Neuronal stem cell (in vitro differentiated cells): ENCODE data around the gene VWF.
A peak's percentile ranks its signal among the peaks of the same experiment; 100 is the strongest.

Experiments used
- DNase-seq: peaks from one replicate; pipeline ENCODE4 v3.0.0-alpha.2; 2013; ENCODE audit warnings: low spot score
- H2AFZ ChIP-seq: one replicate; pipeline ENCODE4 v1.6.1; 2013; ENCODE audit warnings: mild to moderate bottlenecking, low read length, inconsistent platforms
- H2AK5ac ChIP-seq: 2 replicates; pipeline ENCODE4 v1.6.1; 2013; ENCODE audit warnings: low read depth, mild to moderate bottlenecking, inconsistent platforms, low read length, moderate library complexity, mixed read lengths
- H2BK120ac ChIP-seq: 2 replicates; pipeline ENCODE4 v1.6.1; 2013; ENCODE audit warnings: low read depth, mild to moderate bottlenecking, inconsistent platforms, low read length, moderate library complexity, mixed read lengths
- H2BK12ac ChIP-seq: one replicate; pipeline ENCODE4 v1.6.1; 2013; ENCODE audit warnings: low read length, inconsistent platforms
- H2BK15ac ChIP-seq: 2 replicates; pipeline ENCODE4 v1.6.1; 2013; ENCODE audit warnings: mild to moderate bottlenecking, low read length, inconsistent platforms, mixed read lengths
- H2BK5ac ChIP-seq: one replicate; pipeline ENCODE4 v1.6.1; 2013; ENCODE audit warnings: inconsistent platforms, mild to moderate bottlenecking, low read length, moderate library complexity
- H3K14ac ChIP-seq: one replicate; pipeline ENCODE4 v1.6.1; 2013; ENCODE audit warnings: low read length, inconsistent platforms
- H3K18ac ChIP-seq: 2 replicates; pipeline ENCODE4 v1.6.1; 2013; ENCODE audit warnings: low read length, inconsistent platforms
- H3K23ac ChIP-seq: 2 replicates; pipeline ENCODE4 v1.6.1; 2013; ENCODE audit warnings: low read depth, mild to moderate bottlenecking, mixed read lengths, low read length, inconsistent platforms; ENCODE audit not compliant: poor library complexity
- H3K27ac ChIP-seq: replicated peaks from 3 replicates; pipeline ENCODE4 v1.5.1; 2013; ENCODE audit warnings: low read length, inconsistent platforms
- H3K27me3 ChIP-seq, 3 experiments: 2 replicates each; pipeline ENCODE4 v1.6.1; 2013; ENCODE audit warnings: low read length in 3 of 3, mild to moderate bottlenecking in 2 of 3, inconsistent platforms in 1 of 3, low read depth in 1 of 3, mixed read lengths in 1 of 3, moderate library complexity in 1 of 3; ENCODE audit not compliant: control insufficient read depth in 3 of 3, insufficient read depth in 3 of 3
- H3K36me3 ChIP-seq, 2 donors: replicated peaks in 1 of 2; 2 replicates each; pipeline ENCODE4 v1.6.1; 2013; ENCODE audit warnings: low read length in 2 of 2; ENCODE audit not compliant: control insufficient read depth in 2 of 2, insufficient read depth in 2 of 2
- H3K4ac ChIP-seq: 2 replicates; pipeline ENCODE4 v1.6.1; 2013; ENCODE audit warnings: inconsistent platforms, mild to moderate bottlenecking, low read length, moderate library complexity
- H3K4me1 ChIP-seq, 2 donors: 1 replicate in 1 of 2; 2 replicates in 1 of 2; pipeline ENCODE4 v1.6.1; 2013; ENCODE audit warnings: low read length in 2 of 2, low read depth in 1 of 2; ENCODE audit not compliant: control insufficient read depth in 2 of 2, insufficient read depth in 1 of 2
- H3K4me2 ChIP-seq: one replicate; pipeline ENCODE4 v1.6.1; 2013; ENCODE audit warnings: mild to moderate bottlenecking, low read length, inconsistent platforms; ENCODE audit not compliant: insufficient read depth, poor library complexity, severe bottlenecking
- H3K4me3 ChIP-seq, 2 donors: 2 replicates each; pipeline ENCODE4 v1.5.1; 2013; ENCODE audit warnings: low read length in 2 of 2, mild to moderate bottlenecking in 2 of 2, inconsistent platforms in 1 of 2, moderate library complexity in 1 of 2
- H3K79me1 ChIP-seq: one replicate; pipeline ENCODE4 v1.6.1; 2013; ENCODE audit warnings: low read depth, mild to moderate bottlenecking, inconsistent platforms, low read length, moderate library complexity
- H3K9ac ChIP-seq: one replicate; pipeline ENCODE4 v1.6.1; 2013; ENCODE audit warnings: mild to moderate bottlenecking, low read depth, low read length, inconsistent platforms; ENCODE audit not compliant: poor library complexity
- H3K9me3 ChIP-seq, 2 donors: replicated peaks in 1 of 2; 2 replicates each; pipeline versions ENCODE3 to v1.6.1; 2013; ENCODE audit warnings: low read length in 2 of 2, mild to moderate bottlenecking in 2 of 2, inconsistent platforms in 1 of 2, low read depth in 1 of 2, mixed read lengths in 1 of 2, moderate library complexity in 1 of 2; ENCODE audit not compliant: control insufficient read depth in 2 of 2, insufficient read depth in 1 of 2
- H4K8ac ChIP-seq: one replicate; pipeline ENCODE4 v1.6.1; 2013; ENCODE audit warnings: low read depth, mild to moderate bottlenecking, inconsistent platforms, low read length, moderate library complexity
- H4K91ac ChIP-seq: one replicate; pipeline ENCODE4 v1.6.1; 2013; ENCODE audit warnings: low read length, low read depth, mild to moderate bottlenecking, inconsistent platforms; ENCODE audit not compliant: poor library complexity
- WGBS, 2 donors: extraction: QIAGEN DNeasy Blood & Tissue Kit; methylation state at CpG; one replicate each; pipeline ENCODE4 v1.1.7; 2013; ENCODE audit warnings: missing lambda C conversion rate in 2 of 2, mixed read lengths in 1 of 2; ENCODE audit not compliant: insufficient read length in 2 of 2, insufficient replicate concordance in 1 of 2; ENCODE audit errors: extremely low coverage in 2 of 2; 5-methylcytosine and 5-hydroxymethylcytosine counted together

VWF gene

GRCh38 chr12:5923043-5923605 lies 201.3 kb downstream of the VWF start:
- no peak overlapping the region for H2AK5ac ChIP-seq
- DNase-seq, result no peak
- H3K4me1 ChIP-seq, result peaks cover 0 to 16% of the 10 kb centered on the region in 2 donors
- H3K4me2 ChIP-seq, result no peak overlapping the region
- H3K14ac ChIP-seq, result peak overlapping the region; percentile 72
- no peak overlapping the region for H2AFZ ChIP-seq
- H3K18ac ChIP-seq, result no peak overlapping the region
- no peaks in the 10 kb centered on the region for H3K79me1 ChIP-seq
- H3K36me3 ChIP-seq, result no peaks in the 10 kb centered on the region
- H2BK15ac ChIP-seq, result no peak overlapping the region
- H3K23ac ChIP-seq, result no peak overlapping the region
- no peaks in the 10 kb centered on the region for H3K9me3 ChIP-seq
- no peak overlapping the region for H2BK120ac ChIP-seq
- H3K4ac ChIP-seq, result no peak overlapping the region
- no peak overlapping the region for H2BK12ac ChIP-seq
- no peak overlapping the region for H2BK5ac ChIP-seq
- H3K4me3 ChIP-seq, result peak overlapping the region in 1 of 2 donors; percentile 70
- no peak overlapping the region for H3K9ac ChIP-seq
- H3K27me3 ChIP-seq, result peaks cover 0 to 2% (median 0%) of the 10 kb centered on the region in 3 experiments
- WGBS, 2 donors, result no CpG with 5 or more reads among the region's 14 CpGs
- no peak overlapping the region for H4K91ac ChIP-seq
- H3K27ac ChIP-seq, result no peak overlapping the region
- H4K8ac ChIP-seq, result no peak overlapping the region

DNA sequence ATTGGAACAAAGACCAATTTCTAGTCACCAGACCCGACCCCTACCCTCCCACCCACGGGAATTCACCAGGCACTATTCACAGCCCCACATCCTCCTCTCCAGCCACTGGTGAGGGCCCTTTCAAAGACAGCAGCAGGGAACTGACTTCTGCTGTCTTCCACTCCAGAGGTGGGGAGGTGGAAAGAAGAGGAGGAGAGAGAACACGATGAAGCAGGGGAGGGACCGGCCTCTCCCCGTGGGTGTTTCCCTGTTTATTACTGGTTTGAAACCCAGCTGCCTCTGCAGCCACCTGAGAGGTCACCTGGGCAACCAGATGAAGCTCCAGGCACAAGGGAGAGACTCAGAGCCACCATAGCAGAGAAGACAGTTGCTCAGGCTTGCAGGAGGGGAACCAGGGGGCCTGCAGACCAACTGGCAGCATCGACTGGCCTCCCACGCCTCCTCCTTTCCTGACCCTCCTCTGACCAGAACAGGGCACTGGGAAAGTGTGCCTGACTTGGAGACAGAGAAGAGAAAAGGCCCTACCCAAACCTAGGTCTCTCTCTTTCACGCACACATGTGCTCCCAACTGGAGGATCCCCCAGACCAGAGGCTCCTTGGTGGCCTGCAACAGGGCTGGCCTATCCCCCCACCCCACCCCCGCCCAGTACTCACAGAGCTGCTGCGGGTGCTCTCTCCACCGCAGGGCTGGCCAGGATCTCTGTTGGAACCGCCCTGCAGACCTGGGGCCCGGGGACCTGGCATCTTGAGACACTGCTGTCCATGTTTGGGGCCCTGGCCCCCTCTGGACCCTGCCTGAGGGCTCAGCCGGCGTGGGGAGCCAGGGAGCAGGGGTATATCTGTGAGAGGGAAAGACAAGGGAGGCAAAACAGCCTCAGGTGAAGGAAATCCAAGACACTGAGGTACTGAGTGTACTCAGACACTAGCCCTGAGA lies 202.2 kb downstream of the VWF start:
- H4K8ac ChIP-seq, result no peak overlapping the region
- peak overlapping the region; percentile 72 for H3K14ac ChIP-seq
- no peak overlapping the region for H3K23ac ChIP-seq
- H2AK5ac ChIP-seq, result peak overlapping the region; percentile 78
- H4K91ac ChIP-seq, result no peak overlapping the region
- H3K4ac ChIP-seq, result no peak overlapping the region
- H3K36me3 ChIP-seq, result no peaks in the 10 kb centered on the region
- H3K4me2 ChIP-seq, result no peak overlapping the region
- H2BK5ac ChIP-seq, result no peak overlapping the region
- WGBS, 2 donors, result no CpG with 5 or more reads among the region's 15 CpGs
- no peak overlapping the region for H2BK120ac ChIP-seq
- H3K27me3 ChIP-seq, result no peaks in the 10 kb centered on the region
- H3K4me1 ChIP-seq, result peaks cover 0 to 16% of the 10 kb centered on the region in 2 donors
- H3K9ac ChIP-seq, result no peak overlapping the region
- H3K79me1 ChIP-seq, result no peaks in the 10 kb centered on the region
- no peak for DNase-seq
- peak overlapping the region; percentile 0 for H3K18ac ChIP-seq
- H2BK12ac ChIP-seq, result no peak overlapping the region
- H2BK15ac ChIP-seq, result no peak overlapping the region
- H2AFZ ChIP-seq, result no peak overlapping the region
- no peak overlapping the region for H3K4me3 ChIP-seq
- no peaks in the 10 kb centered on the region for H3K9me3 ChIP-seq
- H3K27ac ChIP-seq, result no peak overlapping the region

DNA sequence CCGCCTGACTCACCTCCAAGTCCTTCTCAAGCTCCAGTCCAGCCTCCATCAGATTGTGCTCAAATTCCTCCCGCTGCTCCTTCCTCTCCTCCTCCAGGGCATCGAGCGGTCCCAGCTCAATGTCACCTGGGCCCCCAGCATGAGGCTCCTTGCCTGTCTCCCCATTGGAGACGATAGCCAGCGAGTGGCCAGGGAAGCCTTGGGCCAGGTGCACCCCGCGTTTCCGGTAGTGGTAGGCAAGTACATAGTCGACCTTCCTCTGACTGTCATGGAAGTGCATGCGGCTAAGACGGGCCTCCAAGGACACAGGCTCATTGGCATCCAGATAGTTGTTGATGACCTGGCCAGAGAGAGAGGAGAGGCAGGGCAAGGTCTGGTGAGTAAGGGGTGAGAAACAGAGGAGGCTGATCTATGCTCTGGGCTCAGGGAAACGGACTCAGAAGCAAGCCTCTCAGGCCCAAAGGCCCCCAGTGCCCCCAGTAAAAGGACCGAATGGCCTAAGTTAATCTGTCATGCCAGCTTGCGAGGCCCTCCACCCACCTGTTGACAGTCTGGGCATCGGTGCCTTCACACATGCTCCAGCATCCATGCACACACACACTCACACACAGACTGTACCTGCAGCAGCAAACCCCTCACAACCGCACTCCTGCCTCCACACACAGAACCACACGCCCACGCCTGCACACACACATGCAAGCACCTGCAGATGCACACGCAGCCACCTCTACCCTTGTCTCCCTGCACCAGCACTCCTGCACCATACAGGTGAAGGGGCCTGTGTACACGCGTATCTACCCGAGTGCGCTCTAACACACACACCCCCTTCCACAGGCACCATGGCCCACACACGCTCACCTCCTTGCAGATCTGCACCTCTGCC lies 203.2 kb downstream of the VWF start:
- H2AK5ac ChIP-seq, result peak overlapping the region; percentile 67
- peak overlapping the region; percentile 93 for H2BK15ac ChIP-seq
- H3K27ac ChIP-seq, result no peak overlapping the region
- H2BK12ac ChIP-seq, result no peak overlapping the region
- H3K4me1 ChIP-seq, result peaks cover 0 to 16% of the 10 kb centered on the region in 2 donors
- DNase-seq, result no peak
- H2BK5ac ChIP-seq, result no peak overlapping the region
- no peak overlapping the region for H2AFZ ChIP-seq
- no peaks in the 10 kb centered on the region for H3K9me3 ChIP-seq
- peak overlapping the region; percentile 29 for H4K8ac ChIP-seq
- no peaks in the 10 kb centered on the region for H3K79me1 ChIP-seq
- peak overlapping the region; percentile 71 for H3K18ac ChIP-seq
- H3K4ac ChIP-seq, result no peak overlapping the region
- no peaks in the 10 kb centered on the region for H3K27me3 ChIP-seq
- no peaks in the 10 kb centered on the region for H3K36me3 ChIP-seq
- no peak overlapping the region for H2BK120ac ChIP-seq
- peak overlapping the region; percentile 31 for H4K91ac ChIP-seq
- no peak overlapping the region for H3K4me3 ChIP-seq
- no peak overlapping the region for H3K9ac ChIP-seq
- peak overlapping the region; percentile 48 for H3K23ac ChIP-seq
- no CpG with 5 or more reads among the region's 25 CpGs for WGBS, 2 donors
- H3K14ac ChIP-seq, result peak overlapping the region; percentile 60
- H3K4me2 ChIP-seq, result no peak overlapping the region
